Vagina (tissue), 2 donors: ENCODE measurements around the gene HAGHL.

Experiments used
- CTCF ChIP-seq, 3 experiments: fragments of 450-650 bp in 2 of 3; fragments of 200-600 bp in 1 of 3; sonication (generic) in 1 of 3; IDR thresholded peaks; one replicate each; pipeline ENCODE4 v1.5.1; 2017 to 2019; ENCODE audit warnings: antibody characterized with exemption in 3 of 3, mild to moderate bottlenecking in 2 of 3, moderate library complexity in 2 of 3
- POLR2A ChIP-seq, 2 donors: fragments of 450-650 bp; IDR thresholded peaks; one replicate each; pipeline ENCODE4 v1.6.1; 2017; ENCODE audit warnings: antibody characterized with exemption in 2 of 2, mild to moderate bottlenecking in 2 of 2, moderate library complexity in 2 of 2
- POLR2AphosphoS5 ChIP-seq, 2 donors: sonication (generic); formaldehyde crosslinking; IDR thresholded peaks; one replicate each; pipeline ENCODE4 v1.9.0; 2017; ENCODE audit warnings: antibody characterized with exemption in 2 of 2, mild to moderate bottlenecking in 2 of 2, low read depth in 1 of 2; ENCODE audit not compliant: insufficient read depth in 1 of 2

DNA sequence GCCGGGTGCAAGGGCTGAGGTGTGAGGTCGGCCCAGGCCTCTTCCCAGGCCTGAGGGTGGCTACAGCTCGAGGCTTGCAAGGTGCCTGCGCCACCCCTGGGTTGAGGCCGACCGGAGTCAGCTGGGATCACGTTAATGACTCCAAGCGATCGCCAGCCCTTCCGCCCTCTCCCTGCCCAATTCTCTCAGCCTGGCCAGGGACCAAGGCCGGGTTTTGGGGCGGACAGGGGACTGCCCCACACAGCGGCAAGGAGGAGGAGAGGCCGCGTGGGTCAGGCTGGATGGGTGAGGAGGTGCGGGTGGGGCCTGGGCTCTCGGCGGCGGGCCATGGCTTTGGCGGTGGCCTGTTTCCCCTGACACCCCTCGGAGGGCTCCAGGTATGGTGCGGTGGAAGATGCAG, 33.5 kb upstream of the HAGHL start:
- TF ChIP-seq CTCF (IDR thresholded peaks at IDR 0.05) (no peak), POLR2A (IDR thresholded peaks at IDR 0.05) (no peak), POLR2AphosphoS5 (IDR thresholded peaks at IDR 0.05; ENCODE audit: insufficient read depth in 1 of 2, low read depth in 1 of 2) (no peak)
